HepG2 (cell line): ENCODE measurements around the gene SPTBN2. TPM values are rescaled to one million over a fixed set of nuclear protein-coding genes. Genes with fewer than 3 reads are reported as not detected.

ENCODE experiments used
- ATAC-seq: fragments of 200-7000 bp; cut with Tn5 transposase; 3 replicates; pipeline ENCODE4 v1.9.1; 2020; ENCODE audit warnings: mild to moderate bottlenecking, moderate library complexity
- BruUV-seq: library from RNA; stranded (reverse); fragments of 400-500 nt; replicated peaks from 2 replicates; lab custom pipeline; 2021; lab: Mats Ljungman, UMichigan
- CTCF ChIA-PET: fragments of 300-600 bp; formaldehyde crosslinking; extraction: SDS; loops from one replicate; lab custom pipeline; 2021; ENCODE audit warnings: low total read pairs, inconsistent platforms, low intra/inter-chr PET ratio; lab: Yijun Ruan, JAX
- POLR2A ChIA-PET: fragments of 350-600 bp; sonication (Branson Sonifier 250); formaldehyde crosslinking; loops from one replicate; lab custom pipeline; 2020; ENCODE audit warnings: antibody characterized with exemption, inconsistent platforms; lab: Yijun Ruan, JAX
- DNase-seq: peaks from one replicate; pipeline ENCODE4 v3.0.0-alpha.2; 2015; ENCODE audit warnings: low spot score
- FAIRE-seq: peaks from 3 replicates; lab custom pipeline; 2011; peaks lifted over from hg19 to GRCh38; lab: Jason Lieb, UNC
- H2AFZ ChIP-seq: one replicate; pipeline ENCODE4 v1.6.1; 2011; ENCODE audit warnings: low read length, inconsistent platforms
- H3K27ac ChIP-seq: fragments of 300-600 bp; 3 replicates; pipeline ENCODE4 v1.8.0; 2011; ENCODE audit warnings: mixed run types, mild to moderate bottlenecking, mixed read lengths, low read length, inconsistent platforms; ENCODE audit not compliant: insufficient read depth; ENCODE audit errors: extremely low read length
- H3K27me3 ChIP-seq, 2 experiments: fragments of 200-600 bp in 1 of 2; 2 replicates in 1 of 2; 3 replicates in 1 of 2; pipeline versions ENCODE4 v1.6.0 to v1.8.0; 2011; ENCODE audit warnings: low read length in 2 of 2, mild to moderate bottlenecking in 2 of 2, moderate library complexity in 2 of 2, inconsistent platforms in 1 of 2; ENCODE audit not compliant: insufficient read depth in 2 of 2, control insufficient read depth in 1 of 2
- H3K36me3 ChIP-seq, 2 experiments: fragments of 200-600 bp in 1 of 2; replicated peaks in 1 of 2; 2 replicates in 1 of 2; 3 replicates in 1 of 2; pipeline versions ENCODE4 v1.5.1 to v1.8.0; 2011; ENCODE audit warnings: low read length in 2 of 2, inconsistent platforms in 1 of 2; ENCODE audit not compliant: insufficient read depth in 2 of 2, control insufficient read depth in 1 of 2
- H3K4me1 ChIP-seq: 2 replicates; pipeline ENCODE4 v1.5.1; 2012; ENCODE audit warnings: low read length, inconsistent platforms; ENCODE audit not compliant: insufficient read depth
- H3K4me2 ChIP-seq: 2 replicates; pipeline ENCODE4 v1.6.0; 2011; ENCODE audit warnings: low read depth, low read length, inconsistent platforms
- H3K4me3 ChIP-seq, 3 experiments: fragments of 200-600 bp in 1 of 3; sonication (generic), shearing (Covaris generic) in 1 of 3; replicated peaks in 1 of 3; 2 replicates each; pipeline ENCODE4 v1.5.1; 2011 to 2016; ENCODE audit warnings: low read length in 3 of 3, inconsistent platforms in 2 of 3, low read depth in 2 of 3, mild to moderate bottlenecking in 2 of 3, control low read depth in 1 of 3, mixed read lengths in 1 of 3; ENCODE audit not compliant: insufficient read depth in 1 of 3
- H3K79me2 ChIP-seq: one replicate; pipeline ENCODE4 v1.6.1; 2011; ENCODE audit warnings: low read length, inconsistent platforms; ENCODE audit not compliant: insufficient read depth
- H3K9ac ChIP-seq: 2 replicates; pipeline ENCODE4 v1.6.0; 2011; ENCODE audit warnings: mild to moderate bottlenecking, low read depth, low read length, inconsistent platforms; ENCODE audit not compliant: insufficient read depth
- H3K9me3 ChIP-seq: 2 replicates; pipeline ENCODE4 v1.5.1; 2012; ENCODE audit warnings: mild to moderate bottlenecking, low read length
- H4K20me1 ChIP-seq: 2 replicates; pipeline ENCODE4 v1.6.0; 2011; ENCODE audit warnings: inconsistent platforms, mild to moderate bottlenecking, low read length, moderate library complexity; ENCODE audit not compliant: insufficient read depth
- NFIB ChIP-seq: sonication (generic); formaldehyde crosslinking; IDR thresholded peaks from 2 replicates; pipeline ENCODE4 v1.9.0; 2021; ENCODE audit warnings: missing genetic modification reagents, mild to moderate bottlenecking, borderline replicate concordance
- NFYC ChIP-seq: IDR thresholded peaks from 2 replicates; pipeline ENCODE4 v1.6.1; 2016; ENCODE audit warnings: missing genetic modification reagents, missing compliant biosample characterization
- THAP11 ChIP-seq: IDR thresholded peaks from 2 replicates; pipeline ENCODE4 v1.6.1; 2016; ENCODE audit warnings: missing biosample characterization, missing genetic modification reagents
- ZNF263 ChIP-seq: sonication (generic); formaldehyde crosslinking; IDR thresholded peaks from 2 replicates; pipeline ENCODE4 v1.4.0; 2020; ENCODE audit warnings: missing genetic modification reagents
- ZNF629 ChIP-seq: sonication (generic); formaldehyde crosslinking; conservative IDR thresholded peaks from 2 replicates; pipeline ENCODE4 v1.5.0; 2020; ENCODE audit warnings: missing genetic modification reagents
- ZNF776 ChIP-seq: sonication (generic); formaldehyde crosslinking; IDR thresholded peaks from 2 replicates; pipeline ENCODE4 v1.4.0; 2020; ENCODE audit warnings: mild to moderate bottlenecking, missing genetic modification reagents
- WGBS: methylation state at CpG from one replicate; pipeline ENCODE4 v1.1.6; 2017; ENCODE audit warnings: low lambda C conversion rate; 5-methylcytosine and 5-hydroxymethylcytosine counted together
- in situ Hi-C: cut with HindIII; loops from 2 replicates; pipeline ENCODE4 v1.10.0; 2017; ENCODE audit warnings: low pct_unique_long_range_greater_than_20kb; ENCODE audit not compliant: extremely low pct_ligation_motif_present
- intact Hi-C: fragments of 100-400 bp; cut with micrococcal nuclease; formaldehyde crosslinking; loops from one replicate; pipeline ENCODE4 v1.10.0; 2022; ENCODE audit not compliant: unreplicated experiment
- polyA plus RNA-seq, 8 experiments: library from polyadenylated mRNA; depleted of rRNA in 3 of 8; stranded (reverse) in 7 of 8; unstranded in 1 of 8; fragments of >200 nt; fragmentation: Illumina TruSeq in 4 of 8; extraction: Trizol in 4 of 8; gene quantifications; 2 replicates each; pipeline versions ENCODE4 v1.2.1 to v1.2.3, GENCODE V29; 2011 to 2016; ENCODE audit warnings: low read depth in 4 of 8, missing spikeins in 1 of 8, mixed read lengths in 1 of 8; ENCODE audit not compliant: insufficient read depth in 1 of 8
- total RNA-seq, 5 experiments: library from RNA; depleted of rRNA; stranded (reverse); fragments of >200 nt; fragmentation: Illumina TruSeq; extraction: Trizol; gene quantifications; 2 replicates each; pipeline ENCODE4 v1.2.3, GENCODE V29; 2016; ENCODE audit warnings: low read depth in 1 of 5
- TF ChIP-seq, protein P1 (sequence below): sonication (generic); formaldehyde crosslinking; conservative IDR thresholded peaks from 2 replicates; pipeline ENCODE4 v1.4.0; 2020; ENCODE audit warnings: missing genetic modification reagents
- TF ChIP-seq, protein P2 (sequence below): sonication (generic); formaldehyde crosslinking; IDR thresholded peaks from 2 replicates; pipeline ENCODE4 v1.5.1; 2020; ENCODE audit warnings: mild to moderate bottlenecking, missing genetic modification reagents, moderate library complexity

Gene SPTBN2
- total and polyA plus RNA-seq, 2 of the 13 experiments (the other 11 are each of a cell fraction or from before 2014, with no cell fraction given), result 0.65 to 4.0 TPM

DNA sequence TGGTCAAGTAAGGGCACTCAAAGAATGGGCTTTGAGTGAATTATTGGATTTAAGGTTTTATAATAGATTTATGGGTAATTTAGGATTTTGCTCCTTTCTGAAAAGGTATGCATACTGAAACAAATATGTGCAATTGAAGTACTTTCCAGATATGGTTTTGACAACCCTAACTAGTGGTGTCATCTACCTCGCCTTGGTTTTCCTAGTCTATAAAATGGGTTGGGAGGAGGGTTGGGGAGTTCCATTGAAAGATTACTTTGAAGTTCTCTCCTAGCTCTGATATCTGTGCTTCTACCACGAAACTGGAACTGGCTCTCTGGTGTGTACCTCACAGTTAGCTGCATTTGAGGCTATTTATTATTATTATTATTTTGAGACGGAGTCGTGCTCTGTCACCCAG lies 431 bp upstream of the SPTBN2 start:
- POLR2A ChIA-PET, result no interaction called here
- no peak for DNase-seq
- CTCF ChIA-PET, result no interaction called here
- no peak for ATAC-seq
- Histone ChIP-seq H4K20me1 (no peaks in the 10 kb centered on the region), H3K36me3 (no peaks in the 10 kb centered on the region), H3K4me3 (no peak overlapping the region), H3K27me3 (peaks cover 6 to 47% of the 10 kb centered on the region in 2 experiments), H2AFZ (no peak overlapping the region), H3K9ac (no peak overlapping the region), H3K9me3 (no peaks in the 10 kb centered on the region), H3K4me2 (no peak overlapping the region), H3K27ac (no peak overlapping the region), H3K79me2 (no peaks in the 10 kb centered on the region), H3K4me1 (peaks cover 28% of the 10 kb centered on the region)
- no TSS peak for BruUV-seq
- WGBS, result 77% methylated on average over 4 of the region's 4 CpGs
- intact Hi-C loops, result no loop called here
- no peak for TF ChIP-seq THAP11
- no peak for TF ChIP-seq NFYC (CRISPR knock-in tag)
- peak; percentile 73 for TF ChIP-seq ZNF629 (CRISPR knock-in tag)
- in situ Hi-C loops, result no loop called here
- no peak for FAIRE-seq

DNA sequence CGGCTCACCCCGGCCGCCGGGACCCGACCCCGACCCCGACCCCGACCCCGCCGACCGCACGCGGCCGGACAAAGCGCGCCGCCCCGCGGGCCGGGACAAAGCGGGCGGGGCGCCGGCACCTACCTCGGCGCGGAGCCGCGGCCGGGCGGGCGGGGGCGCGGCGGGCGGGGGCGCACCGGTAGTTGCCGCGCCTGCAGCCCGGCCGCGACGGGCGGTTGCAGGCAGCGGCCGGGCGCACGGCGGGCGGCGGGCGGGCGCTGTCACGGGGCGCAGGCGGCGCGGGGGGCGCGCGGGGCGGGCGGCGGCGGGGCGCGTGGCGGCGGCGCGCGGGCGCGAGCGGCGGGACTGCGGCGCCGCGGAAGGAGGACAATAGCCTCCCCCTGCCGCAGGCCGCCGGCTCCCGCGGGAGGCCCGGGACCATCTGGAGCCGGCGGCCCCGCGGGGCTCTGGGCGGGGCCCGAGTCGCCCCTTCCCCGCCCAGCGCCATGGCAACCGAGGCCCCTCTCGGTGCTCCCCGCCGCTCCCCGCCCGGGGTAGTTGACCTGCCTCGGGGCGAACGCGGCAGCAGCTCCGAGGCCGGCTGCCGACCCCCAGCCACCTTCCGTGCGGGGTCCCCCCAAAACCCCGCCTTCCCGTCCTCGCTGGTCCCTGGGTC lies 851 bp downstream of the SPTBN2 start:
- Histone ChIP-seq H3K79me2 (no peaks in the 10 kb centered on the region), H3K4me1 (peaks cover 28% of the 10 kb centered on the region), H2AFZ (no peak overlapping the region), H3K4me2 (peak overlapping the region; percentile 81), H3K4me3 (peak overlapping the region; percentile 52 to 69 (median 57))
- DNase-seq, result no peak
- in situ Hi-C loops, result no loop called here
- 0% methylated on average over 2 of the region's 114 CpGs for WGBS
- no TSS peak for BruUV-seq
- POLR2A ChIA-PET, result no interaction called here
- TF ChIP-seq ZNF263 (CRISPR knock-in tag), result peak; percentile 52; the same call in 1 of the 2 replicates
- TF ChIP-seq, protein P1, sequence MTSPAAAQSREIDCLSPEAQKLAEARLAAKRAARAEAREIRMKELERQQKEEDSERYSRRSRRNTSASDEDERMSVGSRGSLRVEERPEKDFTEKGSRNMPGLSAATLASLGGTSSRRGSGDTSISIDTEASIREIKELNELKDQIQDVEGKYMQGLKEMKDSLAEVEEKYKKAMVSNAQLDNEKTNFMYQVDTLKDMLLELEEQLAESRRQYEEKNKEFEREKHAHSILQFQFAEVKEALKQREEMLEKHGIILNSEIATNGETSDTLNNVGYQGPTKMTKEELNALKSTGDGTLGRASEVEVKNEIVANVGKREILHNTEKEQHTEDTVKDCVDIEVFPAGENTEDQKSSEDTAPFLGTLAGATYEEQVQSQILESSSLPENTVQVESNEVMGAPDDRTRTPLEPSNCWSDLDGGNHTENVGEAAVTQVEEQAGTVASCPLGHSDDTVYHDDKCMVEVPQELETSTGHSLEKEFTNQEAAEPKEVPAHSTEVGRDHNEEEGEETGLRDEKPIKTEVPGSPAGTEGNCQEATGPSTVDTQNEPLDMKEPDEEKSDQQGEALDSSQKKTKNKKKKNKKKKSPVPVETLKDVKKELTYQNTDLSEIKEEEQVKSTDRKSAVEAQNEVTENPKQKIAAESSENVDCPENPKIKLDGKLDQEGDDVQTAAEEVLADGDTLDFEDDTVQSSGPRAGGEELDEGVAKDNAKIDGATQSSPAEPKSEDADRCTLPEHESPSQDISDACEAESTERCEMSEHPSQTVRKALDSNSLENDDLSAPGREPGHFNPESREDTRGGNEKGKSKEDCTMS (CRISPR knock-in tag), result no peak
- no peak for TF ChIP-seq NFIB
- TF ChIP-seq ZNF776 (CRISPR knock-in tag), result 0 out of 2 replicates have a peak, but pooled peaks have one; percentile 28
- TF ChIP-seq, protein P2, sequence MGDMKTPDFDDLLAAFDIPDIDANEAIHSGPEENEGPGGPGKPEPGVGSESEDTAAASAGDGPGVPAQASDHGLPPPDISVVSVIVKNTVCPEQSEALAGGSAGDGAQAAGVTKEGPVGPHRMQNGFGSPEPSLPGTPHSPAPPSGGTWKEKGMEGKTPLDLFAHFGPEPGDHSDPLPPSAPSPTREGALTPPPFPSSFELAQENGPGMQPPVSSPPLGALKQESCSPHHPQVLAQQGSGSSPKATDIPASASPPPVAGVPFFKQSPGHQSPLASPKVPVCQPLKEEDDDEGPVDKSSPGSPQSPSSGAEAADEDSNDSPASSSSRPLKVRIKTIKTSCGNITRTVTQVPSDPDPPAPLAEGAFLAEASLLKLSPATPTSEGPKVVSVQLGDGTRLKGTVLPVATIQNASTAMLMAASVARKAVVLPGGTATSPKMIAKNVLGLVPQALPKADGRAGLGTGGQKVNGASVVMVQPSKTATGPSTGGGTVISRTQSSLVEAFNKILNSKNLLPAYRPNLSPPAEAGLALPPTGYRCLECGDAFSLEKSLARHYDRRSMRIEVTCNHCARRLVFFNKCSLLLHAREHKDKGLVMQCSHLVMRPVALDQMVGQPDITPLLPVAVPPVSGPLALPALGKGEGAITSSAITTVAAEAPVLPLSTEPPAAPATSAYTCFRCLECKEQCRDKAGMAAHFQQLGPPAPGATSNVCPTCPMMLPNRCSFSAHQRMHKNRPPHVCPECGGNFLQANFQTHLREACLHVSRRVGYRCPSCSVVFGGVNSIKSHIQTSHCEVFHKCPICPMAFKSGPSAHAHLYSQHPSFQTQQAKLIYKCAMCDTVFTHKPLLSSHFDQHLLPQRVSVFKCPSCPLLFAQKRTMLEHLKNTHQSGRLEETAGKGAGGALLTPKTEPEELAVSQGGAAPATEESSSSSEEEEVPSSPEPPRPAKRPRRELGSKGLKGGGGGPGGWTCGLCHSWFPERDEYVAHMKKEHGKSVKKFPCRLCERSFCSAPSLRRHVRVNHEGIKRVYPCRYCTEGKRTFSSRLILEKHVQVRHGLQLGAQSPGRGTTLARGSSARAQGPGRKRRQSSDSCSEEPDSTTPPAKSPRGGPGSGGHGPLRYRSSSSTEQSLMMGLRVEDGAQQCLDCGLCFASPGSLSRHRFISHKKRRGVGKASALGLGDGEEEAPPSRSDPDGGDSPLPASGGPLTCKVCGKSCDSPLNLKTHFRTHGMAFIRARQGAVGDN (CRISPR knock-in tag), result peak; percentile 21; the same call in 1 of the 2 replicates
- TF ChIP-seq, all 625 proteins: peak for 3
- ATAC-seq (no peak), FAIRE-seq (no peak)
- Histone ChIP-seq H3K36me3 (no peaks in the 10 kb centered on the region), H3K27ac (no peak overlapping the region), H3K9me3 (no peaks in the 10 kb centered on the region), H4K20me1 (no peaks in the 10 kb centered on the region), H3K9ac (no peak overlapping the region), H3K27me3 (peaks cover 6 to 48% of the 10 kb centered on the region in 2 experiments)
- CTCF ChIA-PET, result no interaction called here
- intact Hi-C loops, result no loop called here
